HepG2 (cell line): ENCODE measurements around the gene MAP2K1. TPM values are rescaled to one million over a fixed set of nuclear protein-coding genes. Genes with fewer than 3 reads are reported as not detected.

Experiments
- CEBPZ ChIP-seq: IDR thresholded peaks from 2 replicates; pipeline ENCODE4 v1.6.1; 2012; ENCODE audit warnings: low read length, improper control_type of control experiment
- E2F2 ChIP-seq: sonication (generic); formaldehyde crosslinking; IDR thresholded peaks from 2 replicates; pipeline ENCODE4 v1.4.0; 2020; ENCODE audit warnings: missing genetic modification reagents, borderline replicate concordance
- EEA1 ChIP-seq: sonication (generic); formaldehyde crosslinking; IDR thresholded peaks from 2 replicates; pipeline ENCODE4 v1.5.1; 2020; ENCODE audit warnings: mild to moderate bottlenecking, missing genetic modification reagents, borderline replicate concordance
- GZF1 ChIP-seq: sonication (generic); formaldehyde crosslinking; IDR thresholded peaks from 2 replicates; pipeline ENCODE4 v1.5.1; 2020; ENCODE audit warnings: mild to moderate bottlenecking, missing genetic modification reagents
- KDM5B ChIP-seq: sonication (generic); formaldehyde crosslinking; IDR thresholded peaks from 2 replicates; pipeline ENCODE4 v1.4.0; 2020; ENCODE audit warnings: missing genetic modification reagents, mild to moderate bottlenecking, borderline replicate concordance
- NAIF1 ChIP-seq: sonication (generic); formaldehyde crosslinking; IDR thresholded peaks from 2 replicates; pipeline ENCODE4 v1.5.0; 2020; ENCODE audit warnings: mild to moderate bottlenecking, missing genetic modification reagents, borderline replicate concordance
- SPEN ChIP-seq: sonication (generic); formaldehyde crosslinking; IDR thresholded peaks from 2 replicates; pipeline ENCODE4 v1.5.1; 2020; ENCODE audit warnings: low read depth, mild to moderate bottlenecking, missing genetic modification reagents
- SRSF1 ChIP-seq: fragments of 200-400 bp; formaldehyde crosslinking; optimal IDR thresholded peaks from 2 replicates; pipeline ENCODE3; 2017; ENCODE audit warnings: mild to moderate bottlenecking, low read depth, low read length, moderate library complexity
- TBX3 ChIP-seq: fragments of 450-650 bp; IDR thresholded peaks from 2 replicates; pipeline ENCODE4 v1.6.1; 2017; ENCODE audit warnings: antibody characterized with exemption, mild to moderate bottlenecking, inconsistent platforms, borderline replicate concordance
- TRIM22 ChIP-seq: fragments of 450-650 bp; IDR thresholded peaks from 2 replicates; pipeline ENCODE4 v1.6.1; 2017
- ZFP41 ChIP-seq: sonication (generic); formaldehyde crosslinking; IDR thresholded peaks from 2 replicates; pipeline ENCODE4 v1.4.0; 2020; ENCODE audit warnings: mild to moderate bottlenecking, missing genetic modification reagents, borderline replicate concordance
- ZNF12 ChIP-seq: sonication (generic); formaldehyde crosslinking; IDR thresholded peaks from 2 replicates; pipeline ENCODE4 v1.5.0; 2020; ENCODE audit warnings: missing genetic modification reagents
- ZNF180 ChIP-seq: sonication (generic); formaldehyde crosslinking; IDR thresholded peaks from 2 replicates; pipeline ENCODE4 v1.4.0; 2020; ENCODE audit warnings: low read depth, missing genetic modification reagents, borderline replicate concordance
- ZNF441 ChIP-seq: sonication (generic); formaldehyde crosslinking; IDR thresholded peaks from 2 replicates; pipeline ENCODE4 v1.7.0; 2021; ENCODE audit warnings: missing genetic modification reagents, borderline replicate concordance
- ZNF546 ChIP-seq: sonication (generic); formaldehyde crosslinking; conservative IDR thresholded peaks from 2 replicates; pipeline ENCODE4 v1.8.1; 2023; ENCODE audit warnings: mild to moderate bottlenecking, missing genetic modification reagents
- ZNF557 ChIP-seq: sonication (generic); formaldehyde crosslinking; IDR thresholded peaks from 2 replicates; pipeline ENCODE4 v1.4.0; 2020; ENCODE audit warnings: missing genetic modification reagents
- ZNF609 ChIP-seq: sonication (generic); formaldehyde crosslinking; IDR thresholded peaks from 2 replicates; pipeline ENCODE4 v1.4.0; 2020; ENCODE audit warnings: mild to moderate bottlenecking, missing genetic modification reagents, borderline replicate concordance
- ZNF644 ChIP-seq: IDR thresholded peaks from 2 replicates; pipeline ENCODE4 v1.6.1; 2016; ENCODE audit warnings: low read depth
- ZSCAN9 ChIP-seq: IDR thresholded peaks from 2 replicates; pipeline ENCODE4 v1.6.1; 2016; ENCODE audit warnings: borderline replicate concordance
- polyA plus RNA-seq, 8 experiments: library from polyadenylated mRNA; depleted of rRNA in 3 of 8; stranded (reverse) in 7 of 8; unstranded in 1 of 8; fragments of >200 nt; fragmentation: Illumina TruSeq in 4 of 8; extraction: Trizol in 4 of 8; gene quantifications; 2 replicates each; pipeline versions ENCODE4 v1.2.1 to v1.2.3, GENCODE V29; 2011 to 2016; ENCODE audit warnings: low read depth in 4 of 8, missing spikeins in 1 of 8, mixed read lengths in 1 of 8; ENCODE audit not compliant: insufficient read depth in 1 of 8
- total RNA-seq, 5 experiments: library from RNA; depleted of rRNA; stranded (reverse); fragments of >200 nt; fragmentation: Illumina TruSeq; extraction: Trizol; gene quantifications; 2 replicates each; pipeline ENCODE4 v1.2.3, GENCODE V29; 2016; ENCODE audit warnings: low read depth in 1 of 5

Gene MAP2K1
- total and polyA plus RNA-seq, 2 of the 13 experiments (the other 11 are each of a cell fraction or from before 2014, with no cell fraction given): 24.1 to 49.2 TPM

GRCh38 chr15:66452971-66453580 is 66.4 kb downstream of the MAP2K1 start (continued):
- TF ChIP-seq ZNF609 (CRISPR knock-in tag) (no peak), TBX3 (no peak), CEBPZ (no peak), EEA1 (CRISPR knock-in tag) (no peak), SRSF1 (no peak), ZNF180 (CRISPR knock-in tag) (no peak), KDM5B (no peak), ZFP41 (CRISPR knock-in tag) (no peak), ZNF644 (peak; percentile 63; the same call in 1 of the 2 replicates), ZNF546 (CRISPR knock-in tag) (no peak), ZNF12 (CRISPR knock-in tag) (no peak), E2F2 (CRISPR knock-in tag) (no peak), TRIM22 (no peak), GZF1 (no peak), ZNF441 (CRISPR knock-in tag) (no peak), SPEN (CRISPR knock-in tag) (no peak), ZSCAN9 (CRISPR knock-in tag) (0 out of 2 replicates have a peak, but pooled peaks have one; percentile 74), ZNF557 (CRISPR knock-in tag) (no peak), NAIF1 (CRISPR knock-in tag) (no peak)
